Glutamatergic neuron (in vitro differentiated cells): ENCODE results near the gene CLTRN. TPM values are rescaled to one million over a fixed set of nuclear protein-coding genes. Genes with fewer than 3 reads are reported as not detected.
"Not testable (repeated sequence)": the region's sequence is repeated elsewhere in the genome, so short reads cannot be mapped to it uniquely, and the experiment has no call there.

Experiments
- DNase-seq: peaks from one replicate; pipeline ENCODE4 v3.0.0; 2022
- H3K27ac Mint-ChIP-seq: one replicate; pipeline ENCODE4 v1.8.0; 2020; ENCODE audit warnings: mild to moderate bottlenecking, mixed read lengths, inconsistent platforms; ENCODE audit not compliant: unreplicated experiment
- H3K27me3 Mint-ChIP-seq: one replicate; pipeline ENCODE4 v1.8.0; 2020; ENCODE audit warnings: mild to moderate bottlenecking, moderate library complexity, mixed read lengths, inconsistent platforms; ENCODE audit not compliant: unreplicated experiment
- H3K36me3 Mint-ChIP-seq: one replicate; pipeline ENCODE4 v1.8.0; 2020; ENCODE audit warnings: mild to moderate bottlenecking, mixed read lengths, inconsistent platforms; ENCODE audit not compliant: unreplicated experiment
- H3K4me1 Mint-ChIP-seq: one replicate; pipeline ENCODE4 v1.8.0; 2020; ENCODE audit warnings: mild to moderate bottlenecking, low read depth, mixed read lengths, inconsistent platforms; ENCODE audit not compliant: unreplicated experiment
- H3K4me3 Mint-ChIP-seq: one replicate; pipeline ENCODE4 v1.8.0; 2020; ENCODE audit warnings: mild to moderate bottlenecking, mixed read lengths, inconsistent platforms; ENCODE audit not compliant: unreplicated experiment
- H3K9me3 Mint-ChIP-seq: one replicate; pipeline ENCODE4 v1.8.0; 2020; ENCODE audit warnings: mild to moderate bottlenecking, moderate library complexity, mixed read lengths, inconsistent platforms; ENCODE audit not compliant: unreplicated experiment
- long read RNA-seq: library from polyadenylated mRNA; unstranded; transcript quantifications from one replicate; pipeline ENCODE4 v2.0.0, GENCODE V29; 2020; ENCODE audit not compliant: unreplicated experiment
- total RNA-seq: library from RNA; stranded (reverse); fragmentation: NEBNext Ultra II Directional; extraction: Animal tissue kit (Norgen Biotek cat#: 25700); gene quantifications from one replicate; pipeline ENCODE4 v1.2.1, GENCODE V29; 2021; ENCODE audit not compliant: unreplicated experiment
- TF ChIP-seq, protein P1 (sequence below): fragments of 200-600 bp; sonication (generic); IDR thresholded peaks from one replicate; pipeline ENCODE4 v1.5.0; 2021; ENCODE audit not compliant: partially characterized antibody, unreplicated experiment

CLTRN gene, protein sequence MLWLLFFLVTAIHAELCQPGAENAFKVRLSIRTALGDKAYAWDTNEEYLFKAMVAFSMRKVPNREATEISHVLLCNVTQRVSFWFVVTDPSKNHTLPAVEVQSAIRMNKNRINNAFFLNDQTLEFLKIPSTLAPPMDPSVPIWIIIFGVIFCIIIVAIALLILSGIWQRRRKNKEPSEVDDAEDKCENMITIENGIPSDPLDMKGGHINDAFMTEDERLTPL
- total RNA-seq: 0.27 TPM
- long read RNA-seq: 0 reads

DNA sequence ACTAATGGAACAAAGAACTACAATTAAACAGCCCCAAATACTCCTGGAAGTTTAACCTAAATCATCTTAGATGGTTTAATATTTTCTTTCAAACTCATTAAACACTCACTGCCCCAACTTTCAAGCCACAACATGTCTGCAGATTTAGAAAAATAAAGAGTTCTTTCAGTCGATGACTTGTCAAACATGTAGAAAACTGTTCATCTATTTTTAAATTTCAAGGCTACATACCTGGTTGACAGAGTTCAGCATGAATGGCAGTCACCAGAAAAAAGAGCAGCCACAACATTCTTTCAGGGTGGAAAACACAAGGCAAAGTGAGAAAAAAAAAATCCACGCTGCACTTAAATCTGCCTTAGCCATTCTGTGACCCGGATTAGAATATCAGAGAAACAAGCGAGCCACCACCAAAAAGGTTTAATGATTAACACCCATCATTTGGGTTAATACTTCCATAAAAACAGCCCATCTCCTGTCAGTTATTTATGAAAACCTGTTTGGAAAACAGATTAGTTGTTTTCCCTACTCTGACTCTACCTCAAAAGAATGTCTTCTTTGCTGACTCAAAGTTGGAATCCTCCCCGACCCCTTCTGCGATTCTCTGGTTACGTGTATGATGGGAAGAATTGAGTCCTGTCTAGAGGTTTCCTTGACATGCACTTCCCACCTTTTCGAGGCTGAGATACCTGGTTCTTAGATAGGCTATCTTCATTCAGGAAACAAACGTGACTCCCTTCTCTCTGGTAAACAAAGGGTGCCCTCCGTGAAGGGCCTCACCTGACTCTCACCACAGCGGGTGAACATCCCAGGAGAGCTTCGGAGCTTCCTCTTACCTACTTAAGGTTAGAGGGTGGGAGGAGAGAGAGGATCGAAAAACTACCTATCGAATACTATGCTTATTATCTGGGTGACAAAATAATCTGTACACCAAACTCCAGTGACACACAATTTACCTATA is at the start of gene CLTRN:
CLTRN (minus strand) TSS at position 319 of the 958 bp plus-strand sequence; CDS start at position 289, 30 bp downstream.
- TF ChIP-seq, protein P1, sequence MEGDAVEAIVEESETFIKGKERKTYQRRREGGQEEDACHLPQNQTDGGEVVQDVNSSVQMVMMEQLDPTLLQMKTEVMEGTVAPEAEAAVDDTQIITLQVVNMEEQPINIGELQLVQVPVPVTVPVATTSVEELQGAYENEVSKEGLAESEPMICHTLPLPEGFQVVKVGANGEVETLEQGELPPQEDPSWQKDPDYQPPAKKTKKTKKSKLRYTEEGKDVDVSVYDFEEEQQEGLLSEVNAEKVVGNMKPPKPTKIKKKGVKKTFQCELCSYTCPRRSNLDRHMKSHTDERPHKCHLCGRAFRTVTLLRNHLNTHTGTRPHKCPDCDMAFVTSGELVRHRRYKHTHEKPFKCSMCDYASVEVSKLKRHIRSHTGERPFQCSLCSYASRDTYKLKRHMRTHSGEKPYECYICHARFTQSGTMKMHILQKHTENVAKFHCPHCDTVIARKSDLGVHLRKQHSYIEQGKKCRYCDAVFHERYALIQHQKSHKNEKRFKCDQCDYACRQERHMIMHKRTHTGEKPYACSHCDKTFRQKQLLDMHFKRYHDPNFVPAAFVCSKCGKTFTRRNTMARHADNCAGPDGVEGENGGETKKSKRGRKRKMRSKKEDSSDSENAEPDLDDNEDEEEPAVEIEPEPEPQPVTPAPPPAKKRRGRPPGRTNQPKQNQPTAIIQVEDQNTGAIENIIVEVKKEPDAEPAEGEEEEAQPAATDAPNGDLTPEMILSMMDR: no peak
- Mint-ChIP-seq H3K27me3 (no peaks in the 10 kb centered on the region), H3K36me3 (no peaks in the 10 kb centered on the region), H3K27ac (no peak within 1 kb of the TSS), H3K9me3 (no peaks in the 10 kb centered on the region), H3K4me3 (no peak within 1 kb of the TSS), H3K4me1 (no peaks in the 10 kb centered on the region)
- no peak for DNase-seq

DNA sequence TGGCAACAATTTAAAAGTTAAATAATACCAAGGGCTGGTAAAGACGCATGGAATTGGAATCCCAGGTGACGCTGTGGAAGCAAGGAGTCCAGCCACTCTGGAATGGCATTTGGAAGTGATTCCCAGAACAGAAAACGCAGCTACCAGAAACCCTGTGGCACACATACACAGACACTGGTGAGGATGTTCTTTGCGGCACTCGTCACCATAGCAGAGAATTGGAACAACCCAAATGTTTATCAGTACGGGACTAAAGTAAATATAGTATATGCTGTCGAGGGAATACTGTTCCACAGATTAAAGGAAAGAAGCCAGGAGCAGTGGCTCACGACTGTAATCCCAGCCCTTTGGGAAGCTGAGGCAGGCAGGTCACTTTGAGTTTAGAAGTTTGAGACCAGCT is 39.7 kb upstream of the CLTRN start:
- H3K27me3 Mint-ChIP-seq, DNase-seq, H3K36me3 Mint-ChIP-seq, H3K4me1 Mint-ChIP-seq, H3K9me3 Mint-ChIP-seq, H3K27ac Mint-ChIP-seq, H3K4me3 Mint-ChIP-seq: not testable (repeated sequence)

DNA sequence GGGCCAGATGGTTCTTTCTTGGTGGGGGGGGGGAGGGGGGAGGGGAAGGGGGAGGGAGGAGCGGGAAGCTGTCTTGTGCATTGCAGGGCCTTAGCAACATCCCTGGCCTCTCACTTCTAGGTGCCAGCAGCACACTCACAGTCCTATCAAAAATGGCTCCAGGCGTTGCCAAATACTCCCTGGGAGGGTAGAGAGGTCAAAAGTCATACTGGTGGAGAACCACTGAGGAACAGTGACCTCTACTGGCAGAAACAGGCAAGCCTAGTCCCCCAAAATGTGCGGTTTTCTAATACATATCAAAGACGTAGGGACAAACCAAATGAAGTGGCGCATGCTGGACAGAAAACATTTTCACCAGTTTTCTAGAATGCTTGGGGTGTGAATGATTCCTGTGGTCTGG is 39.2 kb upstream of the CLTRN start:
- H3K9me3 Mint-ChIP-seq, H3K27me3 Mint-ChIP-seq, H3K4me1 Mint-ChIP-seq, H3K27ac Mint-ChIP-seq, DNase-seq, H3K36me3 Mint-ChIP-seq, H3K4me3 Mint-ChIP-seq: not testable (repeated sequence)

DNA sequence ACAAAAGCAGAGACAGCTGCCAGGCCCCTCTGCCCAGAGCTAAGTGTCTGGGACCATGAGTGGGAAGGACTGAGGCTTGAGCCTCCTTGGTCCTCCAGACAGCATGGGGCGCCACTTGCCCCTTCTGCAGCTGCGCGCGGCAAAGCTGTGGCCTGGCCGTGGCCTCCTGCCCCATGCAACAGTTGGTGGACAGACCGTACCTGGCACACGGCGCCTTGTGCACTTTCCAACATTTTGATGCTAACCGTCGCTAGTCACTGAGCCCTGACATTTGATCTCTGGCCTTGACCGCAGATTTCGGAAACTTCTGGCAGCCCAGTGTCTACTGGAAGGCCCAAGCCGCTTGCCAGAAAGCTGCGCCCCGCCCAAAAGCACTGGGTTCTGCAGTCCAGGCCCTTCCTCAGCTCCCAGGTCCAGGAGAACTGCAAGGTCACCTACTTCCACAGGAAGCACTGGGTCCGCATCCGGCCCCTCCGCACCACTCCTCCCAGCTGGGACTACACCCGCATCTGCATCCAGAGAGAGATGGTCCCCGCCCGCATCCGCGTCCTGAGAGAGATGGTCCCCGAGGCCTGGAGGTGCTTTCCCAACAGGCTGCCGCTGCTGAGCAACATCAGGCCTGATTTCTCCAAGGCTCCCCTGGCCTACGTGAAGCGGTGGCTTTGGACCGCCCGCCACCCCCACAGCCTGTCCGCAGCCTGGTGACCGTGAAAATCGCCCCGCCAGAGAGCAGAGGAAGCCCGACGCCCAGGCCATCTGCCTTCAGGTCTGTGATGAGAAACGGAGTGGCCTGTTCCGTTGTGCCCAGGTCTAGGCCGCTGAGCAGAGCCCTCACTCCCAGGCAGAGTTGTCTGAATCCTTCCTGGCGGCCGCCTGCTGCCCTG is 38.1 kb upstream of the CLTRN start:
- H3K27me3 Mint-ChIP-seq: no peaks in the 10 kb centered on the region
- H3K27ac Mint-ChIP-seq: no peak overlapping the region
- H3K4me1 Mint-ChIP-seq: no peaks in the 10 kb centered on the region
- TF ChIP-seq, protein P1: no peak
- DNase-seq: no peak
- no peaks in the 10 kb centered on the region for H3K9me3 Mint-ChIP-seq
- no peak overlapping the region for H3K4me3 Mint-ChIP-seq
- no peaks in the 10 kb centered on the region for H3K36me3 Mint-ChIP-seq

DNA sequence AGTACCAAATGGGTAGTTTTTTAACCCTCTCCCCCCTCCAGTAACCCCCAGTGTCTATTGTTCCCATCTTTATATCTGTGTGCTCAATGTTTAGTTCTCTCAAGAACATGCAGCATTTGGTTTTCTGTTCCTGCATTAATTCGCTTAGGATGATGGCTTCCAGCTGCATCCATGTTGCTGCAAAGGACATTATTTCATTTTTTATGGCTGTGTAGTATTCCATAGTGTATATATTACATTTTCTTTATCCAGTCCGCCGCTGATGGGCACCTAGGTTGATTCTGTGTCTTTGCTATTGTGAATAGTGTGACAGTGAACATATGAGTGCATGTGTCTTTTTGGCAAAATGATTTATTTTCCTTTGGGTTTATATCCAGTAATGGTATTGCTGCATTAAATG is 31.9 kb upstream of the CLTRN start:
- Mint-ChIP-seq H3K36me3 (no peaks in the 10 kb centered on the region), H3K4me3 (no peak overlapping the region), H3K27me3 (no peaks in the 10 kb centered on the region), H3K27ac (no peak overlapping the region), H3K9me3 (no peaks in the 10 kb centered on the region), H3K4me1 (peaks cover 3% of the 10 kb centered on the region)
- TF ChIP-seq, protein P1: no peak
- no peak for DNase-seq
